SU-DHL-6 (cell line): ENCODE measurements around the gene CRYBG2.
"Not testable (repeated sequence)": the region's sequence is repeated elsewhere in the genome, so short reads cannot be mapped to it uniquely, and the experiment has no call there.

ENCODE experiments used
- CTCF ChIP-seq: fragments of 200-600 bp; sonication (generic); IDR thresholded peaks from one replicate; pipeline ENCODE4 v1.5.1; 2017; ENCODE audit warnings: antibody characterized with exemption, mild to moderate bottlenecking, low read length, moderate library complexity; ENCODE audit not compliant: insufficient read depth, poor library complexity, severe bottlenecking
- EZH2phosphoT487 ChIP-seq: fragments of 200-600 bp; sonication (generic), shearing (Covaris generic); conservative IDR thresholded peaks from 2 replicates; pipeline ENCODE4 v1.6.1; 2018; ENCODE audit warnings: mild to moderate bottlenecking, antibody characterized with exemption, low read length, moderate library complexity, mixed read lengths

- not testable (repeated sequence) for TF ChIP-seq CTCF, EZH2phosphoT487
These were observed 24.6 kb downstream of the CRYBG2 start for GRCh38 chr1:26329380-26329779.
